Right lung (tissue), 10 donors: Measurements from ENCODE around the gene CEP250. TPM values are rescaled to one million over a fixed set of nuclear protein-coding genes. Genes with fewer than 3 reads are reported as not detected.
"Not testable (repeated sequence)": the region's sequence is repeated elsewhere in the genome, so short reads cannot be mapped to it uniquely, and the experiment has no call there.

Source experiments
- DNase-seq, 2 donors: peaks; one replicate each; pipeline ENCODE4 v3.0.0-alpha.2; 2013
- long read RNA-seq, 8 donors: transcript quantifications; one replicate each; lab custom pipeline, GENCODE V29; 2026
- polyA plus RNA-seq, 5 donors: library from polyadenylated mRNA; unstranded; fragments of 120-200 nt; gene quantifications; one replicate each; pipeline versions ENCODE4 v1.2.1 to v1.2.3, GENCODE V29; 2013; ENCODE audit warnings: inconsistent platforms in 1 of 5, low replicate concordance in 1 of 5; ENCODE audit not compliant: insufficient read length in 5 of 5, insufficient read depth in 1 of 5

CEP250 gene
- 10 to 100 TPM; 49.0 to 68.7 (median 63.3) TPM for polyA plus RNA-seq
- long read RNA-seq, donor 1: 0 reads
- long read RNA-seq, donor 2, partial matches to known transcripts: 181 of 230 reads
- long read RNA-seq, donor 2, other reads (novel, unspliced or antisense): 49 of 230 reads
- long read RNA-seq, donor 3: 0 reads
- long read RNA-seq, donor 4: 0 reads
- long read RNA-seq, donor 5, partial matches to known transcripts: 12 of 12 reads
- long read RNA-seq, donor 5, other reads (novel, unspliced or antisense): 0 of 12 reads
- long read RNA-seq, donor 6: 0 reads
- long read RNA-seq, donor 7, partial matches to known transcripts: 11 of 11 reads
- long read RNA-seq, donor 7, other reads (novel, unspliced or antisense): 0 of 11 reads
- long read RNA-seq, donor 8: 0 reads

DNA sequence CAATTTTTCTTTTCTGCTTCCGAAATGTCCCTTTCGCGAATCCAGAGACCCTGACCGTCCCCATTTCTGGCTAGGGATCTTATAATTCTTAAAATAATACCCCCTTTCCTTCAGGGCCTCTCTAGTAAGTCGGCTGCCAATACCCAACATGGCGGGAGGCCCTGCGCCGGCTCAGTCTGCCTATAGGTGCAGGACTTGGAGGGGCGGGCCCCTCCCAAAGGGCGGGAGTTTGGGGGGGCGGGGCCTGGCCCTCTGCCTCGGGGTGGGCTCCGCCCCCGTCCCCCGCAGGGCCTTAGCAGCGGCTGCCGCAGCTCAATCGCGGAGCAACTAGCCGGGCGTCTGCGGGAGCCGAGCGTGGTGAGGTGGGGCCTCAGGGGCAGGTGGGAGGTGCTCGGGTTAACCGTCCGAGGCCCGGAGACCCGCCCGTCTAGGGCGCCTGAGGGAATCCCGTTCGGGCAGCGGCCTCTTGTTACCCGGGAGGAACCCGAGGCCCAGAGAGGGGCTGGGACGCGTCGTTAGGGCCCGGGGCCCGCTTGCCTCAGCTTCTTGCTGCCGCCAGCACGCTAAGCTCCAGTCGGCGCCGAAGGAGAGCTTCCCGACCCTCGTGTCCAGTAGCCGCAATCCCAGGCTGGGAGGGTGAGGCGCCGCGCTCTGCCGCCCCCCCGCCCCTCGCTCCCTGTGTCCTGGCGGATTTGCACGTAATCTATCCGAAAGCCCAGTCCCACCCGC, at the start of gene CEP250:
CEP250 (plus strand) TSS at position 718 of the 729 bp plus-strand sequence. CDS start 6,770 bp downstream, outside the sequence.
- peak; percentile 97 for DNase-seq

DNA sequence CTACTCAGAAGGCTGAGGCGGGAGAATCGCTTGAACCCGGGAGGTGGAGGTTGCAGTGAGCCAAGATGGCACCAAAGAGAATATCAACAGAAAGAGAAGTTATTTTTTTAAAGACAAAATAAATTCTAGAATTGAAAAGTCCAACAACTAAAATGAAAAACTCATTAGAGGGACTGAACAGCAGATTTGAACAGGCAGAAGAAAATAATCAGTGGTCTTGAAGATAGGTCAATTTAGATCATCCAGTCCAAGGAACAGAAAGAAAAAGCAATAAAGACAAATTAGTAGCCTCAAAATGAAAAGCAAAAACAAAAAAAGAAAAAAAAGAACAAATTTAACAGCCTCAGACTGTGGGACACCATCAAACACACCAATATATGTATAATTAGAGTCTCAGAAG, 49.6 kb upstream of the CEP250 start:
- no peak for DNase-seq

DNA sequence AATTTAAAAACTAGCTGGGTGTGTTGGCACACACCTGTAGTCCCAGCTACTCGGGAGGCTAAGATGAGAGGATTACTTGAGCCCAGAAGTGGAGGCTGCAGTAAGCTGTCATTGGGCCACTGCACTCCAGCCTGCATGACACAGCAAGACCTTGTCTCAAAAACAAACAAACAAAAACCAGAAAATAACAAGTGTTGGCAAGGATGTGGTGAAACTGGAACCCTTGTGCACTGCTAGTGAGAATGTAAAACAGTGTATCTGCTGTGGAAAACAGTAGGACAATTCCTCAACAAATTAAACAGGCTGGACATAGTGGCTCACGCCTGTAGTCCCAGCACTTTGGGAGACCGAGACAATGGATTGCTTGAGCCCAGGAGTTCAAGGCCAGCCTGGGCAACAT, 47.1 kb upstream of the CEP250 start:
- no peak for DNase-seq

GRCh38 chr20:35409542-35409941, 45.9 kb upstream of the CEP250 start:
- DNase-seq: no peak

DNA sequence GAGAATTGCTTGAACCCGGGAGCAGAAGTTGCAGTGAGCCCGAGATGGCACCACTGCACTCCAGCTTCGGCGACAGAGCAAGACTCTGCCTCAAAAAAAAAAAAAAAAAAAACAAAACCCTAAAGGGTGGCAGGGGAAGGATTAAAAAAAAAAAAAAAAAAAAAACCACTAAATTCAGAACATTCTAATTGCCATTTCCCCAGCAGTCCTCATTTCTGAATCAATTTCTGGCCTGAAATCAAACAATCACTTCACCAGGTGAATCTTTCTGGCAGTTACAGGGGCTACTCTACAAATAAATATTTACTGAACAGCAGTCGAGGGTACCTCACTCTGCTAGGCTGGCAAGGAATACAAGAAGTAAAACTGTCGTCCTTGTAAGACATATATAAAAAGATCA, 44.8 kb upstream of the CEP250 start:
- DNase-seq: no peak

GRCh38 chr20:35421322-35421721, 34.1 kb upstream of the CEP250 start:
- DNase-seq: no peak

- no peak for DNase-seq
Observed at GRCh38 chr20:35431621-35432429, 23.6 kb upstream of the CEP250 start.

DNA sequence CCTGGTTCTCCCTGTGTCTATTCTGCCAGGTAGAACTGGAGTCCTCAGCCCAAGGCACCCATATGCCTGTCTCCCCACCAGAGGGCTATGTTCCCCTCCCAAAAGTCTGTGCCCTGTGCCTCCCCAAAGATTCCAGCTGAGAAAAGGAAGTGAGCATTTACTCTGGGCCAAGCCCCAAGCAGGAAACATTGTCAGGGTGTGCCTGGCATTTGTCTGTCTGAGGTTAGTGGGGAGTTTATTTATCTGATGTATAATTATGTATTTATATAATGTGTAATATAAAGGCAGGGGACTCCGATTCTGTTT, 23.0 kb upstream of the CEP250 start:
- no peak for DNase-seq

GRCh38 chr20:35433337-35433736, 22.1 kb upstream of the CEP250 start:
- no peak for DNase-seq

- DNase-seq: peak; percentile 52 to 65
Observed at GRCh38 chr20:35434085-35435005, 21.1 kb upstream of the CEP250 start.

GRCh38 chr20:35436177-35436573, 19.2 kb upstream of the CEP250 start:
- no peak for DNase-seq

DNA sequence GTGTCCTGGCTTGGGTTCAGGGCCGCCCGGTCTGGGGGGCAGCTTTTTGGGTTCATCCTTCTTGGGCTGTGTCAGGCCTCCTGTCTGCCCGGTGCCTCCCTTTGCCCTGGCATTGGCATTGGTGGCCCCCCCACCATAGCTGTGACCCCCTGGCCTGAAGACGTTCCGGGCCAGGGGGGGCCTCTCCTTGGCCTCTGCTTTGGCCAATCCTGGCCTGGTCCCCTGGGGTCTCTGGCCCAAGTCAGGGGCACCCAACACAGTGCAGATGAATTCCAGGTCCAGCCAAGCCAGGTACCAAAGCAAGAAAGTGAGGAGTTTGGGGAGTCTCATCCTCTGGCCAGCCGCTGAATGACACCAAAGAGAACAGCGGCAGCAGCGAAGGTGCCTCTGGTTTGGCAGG, 17.8 kb upstream of the CEP250 start:
- DNase-seq: no peak

- no peak for DNase-seq
Observed at GRCh38 chr20:35443003-35443402, 12.4 kb upstream of the CEP250 start.

DNA sequence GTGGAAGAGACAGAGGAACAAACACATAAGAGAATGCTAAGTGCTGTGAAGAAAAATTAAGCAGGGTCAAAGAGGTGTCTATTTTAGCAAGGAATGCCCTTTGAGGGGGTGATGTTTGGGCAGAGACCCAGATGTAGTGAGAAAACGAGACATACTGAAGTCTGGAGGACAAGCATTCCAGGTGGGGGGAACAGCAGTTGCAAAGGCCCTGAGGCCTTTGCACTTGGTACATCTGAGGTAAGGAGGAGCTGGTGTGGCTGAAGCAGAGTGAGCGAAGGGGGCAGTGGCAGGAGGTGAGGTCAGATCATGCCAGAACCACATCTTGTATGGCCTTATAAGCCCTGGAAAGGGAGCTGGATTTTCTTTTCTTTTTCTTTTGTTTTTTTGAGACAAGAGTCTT, 11.2 kb upstream of the CEP250 start:
- DNase-seq: no peak

- DNase-seq: no peak
Observed at GRCh38 chr20:35446356-35447078, 8.9 kb upstream of the CEP250 start.

- DNase-seq: peak; percentile 58 to 79
Observed at GRCh38 chr20:35447082-35447789, 8.2 kb upstream of the CEP250 start.

DNA sequence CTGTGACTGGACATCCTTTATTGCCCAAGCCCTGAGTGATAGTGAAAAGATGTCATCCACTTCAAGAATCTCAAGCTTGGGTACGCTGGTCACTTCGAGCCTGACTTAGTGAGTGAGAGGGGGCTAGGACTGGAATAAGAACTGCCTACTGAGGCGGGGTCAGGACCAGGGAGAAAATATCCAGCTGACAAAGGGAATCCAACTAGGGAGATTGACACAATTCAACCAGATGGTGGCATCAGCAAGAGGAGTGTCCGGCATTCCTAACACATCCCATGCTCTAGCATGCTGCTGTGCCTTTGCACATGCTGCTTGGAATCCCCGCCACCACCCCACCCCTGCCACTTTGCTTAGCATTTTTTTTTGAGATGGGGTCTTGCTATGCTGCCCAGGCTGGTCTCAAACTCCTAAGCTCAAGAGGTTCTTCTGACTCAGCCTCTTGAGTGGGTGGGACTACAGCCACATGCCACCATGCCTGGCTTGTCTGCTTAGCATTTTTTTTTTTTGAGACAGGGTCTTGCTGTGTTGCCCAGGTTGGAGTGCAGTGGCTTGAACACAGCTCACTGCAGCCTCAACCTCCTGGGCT, 6.5 kb upstream of the CEP250 start:
- no peak for DNase-seq

GRCh38 chr20:35449855-35450254, 5.5 kb upstream of the CEP250 start:
- not testable (repeated sequence) for DNase-seq

DNA sequence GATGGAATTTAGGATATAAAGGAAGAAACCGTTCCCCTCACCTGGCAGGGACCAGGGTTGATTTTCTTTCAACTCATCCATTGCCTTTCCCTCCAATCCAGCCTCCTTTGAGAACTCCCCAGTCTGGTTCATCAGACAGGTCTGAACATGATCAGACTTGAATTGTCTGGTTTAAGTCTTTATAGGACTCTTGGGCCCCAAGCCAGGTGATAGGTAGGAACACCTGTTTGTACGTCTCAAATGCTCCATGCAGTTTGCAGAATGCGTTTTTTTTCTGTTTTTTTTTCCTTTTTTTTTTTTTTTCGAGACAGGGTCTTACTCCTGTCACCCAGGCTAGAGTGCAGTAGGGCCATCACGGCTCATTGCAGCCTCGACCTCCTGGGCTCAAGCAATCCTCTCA, 4.1 kb upstream of the CEP250 start:
- DNase-seq: no peak

- DNase-seq: no peak
Observed at GRCh38 chr20:35453647-35454046, 1.8 kb upstream of the CEP250 start.
